ENCODE results near the gene COL6A3.
"Not testable (repeated sequence)": the region's sequence is repeated elsewhere in the genome, so short reads cannot be mapped to it uniquely, and the experiment has no call there.

COL6A3 gene

GRCh38 chr2:237310515-237311114 is 103.3 kb downstream of the COL6A3 start:
- no peak for DNase-seq

- DNase-seq, result no peak
Measured at GRCh38 chr2:237309416-237309815, 104.5 kb downstream of the COL6A3 start.

- DNase-seq, result no peak
Measured at GRCh38 chr2:237309011-237309410, 105.0 kb downstream of the COL6A3 start.

- no peak for DNase-seq
Measured at GRCh38 chr2:237307474-237307873, 106.5 kb downstream of the COL6A3 start.

GRCh38 chr2:237306787-237307170 is 107.2 kb downstream of the COL6A3 start:
- DNase-seq, result no peak

GRCh38 chr2:237306083-237306786 is 107.7 kb downstream of the COL6A3 start:
- no peak for DNase-seq

GRCh38 chr2:237305579-237305978 is 108.4 kb downstream of the COL6A3 start:
- DNase-seq, result no peak

- no peak for DNase-seq
Measured at GRCh38 chr2:237304763-237305514, 109.0 kb downstream of the COL6A3 start.

- DNase-seq, result not testable (repeated sequence)
Measured at GRCh38 chr2:237303244-237303643, 110.7 kb downstream of the COL6A3 start.

GRCh38 chr2:237301595-237301994 is 112.4 kb downstream of the COL6A3 start:
- DNase-seq, result no peak

GRCh38 chr2:237300739-237301138 is 113.2 kb downstream of the COL6A3 start:
- DNase-seq, result no peak

- DNase-seq, result no peak
Measured at GRCh38 chr2:237299906-237300305, 114.1 kb downstream of the COL6A3 start.

GRCh38 chr2:237298151-237299118 is 115.5 kb downstream of the COL6A3 start:
- DNase-seq, result no peak

GRCh38 chr2:237297421-237298150 is 116.4 kb downstream of the COL6A3 start:
- DNase-seq, result no peak

- no peak for DNase-seq
Measured at GRCh38 chr2:237296756-237297155, 117.2 kb downstream of the COL6A3 start.

GRCh38 chr2:237295889-237296480 is 118.0 kb downstream of the COL6A3 start:
- no peak for DNase-seq

- no peak for DNase-seq
Measured at GRCh38 chr2:237294460-237294859, 119.5 kb downstream of the COL6A3 start.

GRCh38 chr2:237293978-237294377 is 120.0 kb downstream of the COL6A3 start:
- DNase-seq, result no peak

- peak; percentile 62 for DNase-seq
Measured at GRCh38 chr2:237291138-237291792, 122.7 kb downstream of the COL6A3 start.

- no peak for DNase-seq
Measured at GRCh38 chr2:237290261-237290660, 123.7 kb downstream of the COL6A3 start.

- no peak for DNase-seq
Measured at GRCh38 chr2:237289139-237289538, 124.8 kb downstream of the COL6A3 start.
